K562 treated with DMSO at 1 percent for 24 hours (cell line): Measurements from ENCODE around the gene TMEM141. TPM values are rescaled to one million over a fixed set of nuclear protein-coding genes. Genes with fewer than 3 reads are reported as not detected.

Experiments used
- total RNA-seq: library from RNA; unstranded; fragments of 300-600 nt; gene quantifications from 2 replicates; pipeline ENCODE4 v1.2.3, GENCODE V29; 2022; ENCODE audit warnings: low read depth; ENCODE audit not compliant: insufficient read depth

Gene TMEM141
- 80.0 and 85.0 TPM in 2 replicates for total RNA-seq

DNA sequence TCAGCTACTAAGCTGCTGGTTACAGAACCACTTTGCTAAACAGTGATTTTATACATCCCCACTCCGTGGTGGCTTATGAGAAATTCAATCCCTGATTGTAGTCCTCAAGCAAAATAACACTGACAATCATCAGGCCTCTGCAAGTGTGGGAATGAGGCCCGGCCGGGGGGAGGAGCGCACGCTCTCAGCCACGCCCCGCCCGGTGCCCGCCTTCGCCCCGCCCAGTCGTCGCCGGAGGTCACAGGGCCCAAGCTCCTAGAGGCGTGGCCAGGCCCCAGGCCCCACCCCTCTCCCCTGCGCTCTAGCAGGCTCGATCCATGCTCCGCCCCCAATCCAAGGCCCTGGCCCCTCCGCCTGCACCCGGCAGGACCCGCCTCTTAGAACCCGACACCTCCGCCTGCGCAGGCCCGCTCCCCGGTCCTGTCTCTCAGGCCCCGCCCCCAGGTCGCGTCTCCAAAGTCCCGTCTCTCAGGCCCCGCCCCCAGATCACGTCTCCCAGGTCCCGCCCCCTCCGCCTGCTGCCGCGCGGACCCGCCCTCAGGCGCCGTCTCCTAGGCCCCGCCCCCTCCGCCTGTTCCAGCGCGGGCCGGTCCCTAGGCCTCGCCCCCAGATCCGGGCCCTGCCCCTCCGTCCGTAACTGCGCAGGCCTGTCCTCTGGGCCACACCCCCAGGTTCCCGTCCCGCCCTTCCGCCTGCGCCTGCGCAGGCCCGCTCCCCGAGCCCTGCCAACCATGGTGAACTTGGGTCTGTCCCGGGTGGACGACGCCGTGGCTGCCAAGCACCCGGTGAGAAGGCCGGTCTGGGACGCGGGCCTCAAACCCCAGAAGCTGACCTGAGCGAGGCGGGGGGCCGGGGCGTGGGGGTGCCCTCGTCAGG is at the start of gene TMEM141:
TSS of gene TMEM141 (plus strand) at position 705 of the 876 bp plus-strand sequence. CDS start at position 732, 27 bp downstream.

DNA sequence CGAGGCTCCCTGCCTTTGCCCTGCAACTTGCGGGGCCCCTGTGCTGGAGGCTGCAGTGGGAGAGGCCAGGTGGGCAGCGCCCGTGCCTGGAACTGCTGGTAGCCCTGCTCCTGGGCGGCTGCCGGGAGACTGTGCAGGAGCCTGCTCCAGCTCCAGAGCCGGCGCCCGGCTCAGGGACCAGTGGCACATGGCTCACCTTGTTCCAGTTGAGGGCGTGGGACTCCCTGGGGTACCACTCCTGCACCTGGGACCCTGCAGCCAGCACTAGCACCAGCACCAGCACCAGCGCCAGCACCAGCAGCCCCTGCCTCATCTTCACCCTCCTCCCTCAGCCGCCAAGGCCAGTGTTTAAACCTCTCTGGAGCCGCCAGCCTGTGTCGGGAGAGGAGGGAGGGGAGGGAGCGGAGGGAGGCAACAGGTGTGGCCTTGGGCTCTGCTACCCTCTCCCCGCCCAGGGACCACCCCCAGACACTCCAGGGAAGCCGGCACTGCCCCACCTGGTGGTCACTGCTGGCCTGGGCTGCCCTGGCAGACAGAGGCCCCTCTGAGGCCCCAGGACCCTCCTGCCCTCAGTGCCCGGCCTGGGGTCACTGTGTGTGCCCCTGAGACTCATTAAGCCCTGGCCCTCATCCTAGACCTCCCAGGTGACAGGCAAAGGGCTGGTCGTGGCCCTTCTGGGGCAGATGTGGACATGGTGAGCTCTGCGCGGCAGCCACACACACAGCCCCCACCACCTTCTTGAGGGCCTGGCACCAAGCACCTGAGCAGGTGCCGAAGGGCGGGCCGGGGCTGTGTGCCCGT is 48.4 kb upstream of the TMEM141 start, which contains the start of gene LCN10:
TSS of gene LCN10 (minus strand) at position 350 of the 801 bp plus-strand sequence. CDS start at position 313, 37 bp downstream.

DNA sequence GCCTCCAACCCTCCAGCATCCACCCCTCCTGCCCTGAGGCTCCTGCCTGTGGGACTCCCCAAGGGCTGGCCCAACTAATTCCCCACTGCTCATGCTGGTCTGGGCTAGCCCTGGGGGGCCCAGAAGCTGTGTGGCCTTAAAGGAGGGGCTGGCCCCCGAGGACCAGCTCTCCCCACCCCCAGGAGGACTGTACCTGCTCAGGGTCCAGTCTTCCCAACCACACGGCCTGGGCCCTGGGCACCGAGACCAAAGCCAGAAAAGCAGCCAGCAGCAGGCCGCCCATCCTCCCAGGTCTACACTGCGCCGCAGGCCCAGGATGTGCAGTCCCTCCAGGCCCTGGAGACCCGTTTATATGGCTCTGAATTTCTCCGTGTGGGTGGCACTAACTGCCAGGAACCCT is 42.9 kb upstream of the TMEM141 start, which contains the start of gene LCN6:
TSS of gene LCN6 (minus strand) at position 325 of the 400 bp plus-strand sequence. CDS start at position 283, 42 bp downstream.

DNA sequence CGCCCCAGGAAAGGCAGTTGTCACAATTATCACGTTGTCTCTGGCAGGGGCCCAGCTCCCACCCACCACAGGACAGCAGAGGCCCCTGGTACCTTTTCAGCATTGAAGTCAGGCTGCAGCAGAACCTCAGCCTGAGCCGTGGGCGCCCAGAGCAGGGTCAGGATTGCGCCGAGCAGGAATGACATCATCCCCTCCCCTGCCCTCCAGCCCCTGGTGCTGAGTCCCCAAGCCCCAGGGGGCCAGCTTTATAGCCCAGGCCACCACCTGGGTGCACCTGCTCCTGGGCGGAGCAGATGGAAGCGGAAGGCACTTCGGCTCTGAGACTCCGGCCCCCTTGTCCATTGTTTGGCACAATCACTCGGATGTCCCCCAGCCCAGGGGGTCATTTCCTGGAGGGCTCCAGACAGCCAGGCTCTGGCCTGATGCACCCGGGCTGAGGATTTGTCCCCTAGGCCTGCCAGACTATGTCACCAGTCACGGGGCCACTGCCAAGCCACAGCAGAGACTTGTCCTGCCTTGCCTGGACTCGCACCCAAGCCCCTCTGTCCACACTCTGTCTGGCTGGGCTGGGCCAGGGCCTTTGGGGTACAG is 26.7 kb upstream of the TMEM141 start, which contains the start of gene LCN15:
TSS of gene LCN15 (minus strand) at position 218 of the 591 bp plus-strand sequence. CDS start at position 188, 30 bp downstream.

DNA sequence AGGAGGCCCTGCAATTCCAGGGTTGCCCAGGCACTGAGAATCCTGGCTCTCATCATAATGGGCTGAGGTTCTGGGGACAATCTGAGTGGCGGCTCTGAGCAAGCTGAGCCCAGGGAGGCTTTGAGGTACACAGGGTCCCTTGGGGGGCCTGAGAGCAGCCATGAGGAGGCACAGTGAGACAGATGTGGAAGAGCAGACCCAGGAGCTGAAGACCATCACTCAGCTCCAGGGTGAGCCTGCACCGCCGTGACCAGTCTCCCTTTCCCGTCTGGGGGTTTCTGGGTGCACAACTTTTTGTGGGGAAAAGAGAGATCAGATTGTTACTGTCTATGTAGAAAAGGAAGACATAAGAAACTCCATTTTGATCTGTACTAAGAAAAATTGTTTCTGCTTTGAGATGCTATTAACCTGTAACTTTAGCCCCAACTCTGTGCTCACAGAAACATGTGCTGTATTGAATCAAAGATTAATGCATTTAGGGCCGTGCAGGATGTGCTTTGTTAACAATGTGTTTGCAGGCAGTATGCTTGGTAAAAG is 5.2 kb downstream of the TMEM141 start, which contains the start of gene CCDC183:
TSS of gene CCDC183 (plus strand) at position 101 of the 537 bp plus-strand sequence. CDS start at position 161, 60 bp downstream.

DNA sequence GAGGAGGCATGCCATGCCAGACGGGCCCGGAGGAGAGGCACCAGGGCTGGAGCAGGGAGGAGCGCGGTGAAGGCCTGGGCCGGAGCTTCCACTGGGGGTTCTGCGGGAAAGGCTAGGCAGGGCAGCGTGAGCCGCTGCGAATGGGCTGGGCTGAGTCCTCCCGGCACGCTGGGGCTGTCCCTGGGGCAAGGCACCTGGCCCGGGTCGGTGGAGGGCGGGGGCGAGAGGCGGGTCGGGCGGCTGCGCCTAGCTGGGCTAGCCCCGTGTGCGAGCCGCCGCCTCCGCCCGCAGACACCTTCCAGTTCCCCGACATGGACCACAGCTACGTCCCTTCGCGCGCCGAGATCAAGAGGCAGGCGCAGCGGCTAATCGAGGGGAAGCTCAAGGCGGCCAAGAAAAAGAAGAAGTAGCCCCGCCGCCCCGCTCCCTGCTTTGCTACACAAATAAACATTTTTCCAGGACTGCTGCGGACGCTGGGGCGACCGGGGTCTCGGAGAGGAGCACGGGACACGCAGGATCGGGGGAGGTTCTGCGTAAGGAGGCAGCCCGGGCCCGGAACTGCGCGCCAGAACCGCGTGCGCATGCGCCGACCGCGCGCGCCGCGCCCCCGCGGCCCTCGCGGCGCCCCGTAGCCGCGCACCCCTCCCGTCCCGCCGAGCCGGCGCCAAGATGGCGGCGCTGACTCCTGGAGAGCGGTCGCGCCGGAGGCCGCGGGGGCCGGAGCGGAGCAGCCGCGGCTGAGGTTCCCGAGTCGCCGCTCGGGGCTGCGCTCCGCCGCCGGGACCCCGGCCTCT is 16.3 kb downstream of the TMEM141 start, which contains the start of gene RABL6:
TSS of gene RABL6 (plus strand) at position 668 of the 794 bp plus-strand sequence. CDS start 249 bp downstream, outside the sequence.

DNA sequence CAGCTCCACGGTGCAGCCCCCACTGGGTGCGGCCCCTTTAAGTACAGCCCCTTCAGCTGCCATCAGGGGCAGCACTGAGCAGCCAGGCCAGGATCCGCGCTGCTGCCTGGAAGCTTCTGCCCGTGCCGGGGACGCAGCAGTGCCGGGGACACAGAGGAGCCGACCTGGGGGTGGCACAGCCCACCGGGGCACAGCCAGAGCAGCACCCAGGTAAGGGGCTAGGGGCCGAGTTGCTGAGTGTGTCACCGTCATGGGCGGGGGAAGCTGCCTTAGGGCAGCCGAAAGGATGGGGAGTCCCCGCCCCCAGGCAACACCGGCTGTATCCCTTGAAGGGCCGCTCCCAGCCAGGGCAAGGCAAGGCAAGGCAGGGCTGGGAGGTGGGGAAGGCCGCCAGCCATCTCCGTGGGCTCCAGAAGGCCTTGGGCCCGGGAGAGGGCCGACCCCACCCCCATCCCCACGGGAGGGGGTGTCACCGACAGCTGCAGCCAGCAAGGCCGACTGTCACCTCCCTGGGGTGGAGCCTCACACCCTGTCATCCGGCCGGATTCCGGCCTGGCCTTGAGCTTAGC is 51.3 kb downstream of the TMEM141 start, which contains the start of gene AJM1:
TSS of gene AJM1 (plus strand) at position 99 of the 569 bp plus-strand sequence. CDS start 1,937 bp downstream, outside the sequence.

Other genes starting within 250 kb of the TMEM141 start
- gene NOTCH1, start 245.3 kb upstream of the TMEM141 start, total RNA-seq = 21.4 and 22.9 TPM in 2 replicates
- 127 and 159 TPM in 2 replicates for gene EGFL7, start 128.4 kb upstream of the TMEM141 start, total RNA-seq
- 78.2 and 86.1 TPM in 2 replicates for gene AGPAT2, start 103.9 kb upstream of the TMEM141 start, total RNA-seq
- 17.6 and 20.5 TPM in 2 replicates for gene DIPK1B, start 78.8 kb upstream of the TMEM141 start, total RNA-seq
- gene LCN10, start 48.4 kb upstream of the TMEM141 start, total RNA-seq = 0.50 TPM in 1 of 2 replicates, not detected in the other
- gene LCN6, start 42.8 kb upstream of the TMEM141 start, total RNA-seq = not detected in 2 replicates
- gene LCN8, start 33.1 kb upstream of the TMEM141 start, total RNA-seq = not detected in 2 replicates
- gene LCN15, start 26.8 kb upstream of the TMEM141 start, total RNA-seq = not detected in 2 replicates
- gene CCDC183, start 5.0 kb downstream of the TMEM141 start, total RNA-seq = 1.8 and 3.5 TPM in 2 replicates
- 160 and 181 TPM in 2 replicates for gene RABL6, start 16.6 kb downstream of the TMEM141 start, total RNA-seq
- gene AJM1, start 51.1 kb downstream of the TMEM141 start, total RNA-seq = 12.3 and 15.9 TPM in 2 replicates
- gene PHPT1, start 58.1 kb downstream of the TMEM141 start, total RNA-seq = 163 and 193 TPM in 2 replicates
- gene MAMDC4, start 61.0 kb downstream of the TMEM141 start, total RNA-seq = 1.9 and 3.1 TPM in 2 replicates
- 668 and 686 TPM in 2 replicates for gene EDF1, start 75.0 kb downstream of the TMEM141 start, total RNA-seq
- gene TRAF2, start 95.2 kb downstream of the TMEM141 start, total RNA-seq = 32.9 and 35.8 TPM in 2 replicates
- gene FBXW5, start 153.4 kb downstream of the TMEM141 start, total RNA-seq = 150 and 189 TPM in 2 replicates
- gene C8G, start 153.9 kb downstream of the TMEM141 start, total RNA-seq = 1.1 TPM in 1 of 2 replicates, not detected in the other
- not detected in 2 replicates for gene LCN12, start 160.9 kb downstream of the TMEM141 start, total RNA-seq
- 5.6 and 7.3 TPM in 2 replicates for gene PTGDS, start 186.2 kb downstream of the TMEM141 start, total RNA-seq
- not detected in 2 replicates for gene LCNL1, start 191.6 kb downstream of the TMEM141 start, total RNA-seq
- 82.2 and 86.6 TPM in 2 replicates for gene PAXX, start 201.1 kb downstream of the TMEM141 start, total RNA-seq
- 0.64 and 1.7 TPM in 2 replicates for gene CLIC3, start 205.2 kb downstream of the TMEM141 start, total RNA-seq
- gene ABCA2, start 236.9 kb downstream of the TMEM141 start, total RNA-seq = 11.0 and 24.1 TPM in 2 replicates
- not detected in 2 replicates for gene FUT7, start 240.7 kb downstream of the TMEM141 start, total RNA-seq